Adrenal gland (tissue), 12 donors: ENCODE data around the gene ARHGAP25. TPM values are rescaled to one million over a fixed set of nuclear protein-coding genes. Genes with fewer than 3 reads are reported as not detected.

ENCODE experiments used
- DNase-seq, 7 donors: peaks; one replicate each; pipeline ENCODE4 v3.0.0-alpha.2; 2019 to 2020
- H3K27ac ChIP-seq, 5 donors: fragments of 200-600 bp; sonication (generic) in 4 of 5; 1 replicate in 3 of 5; 2 replicates in 2 of 5; pipeline versions ENCODE4 v1.5.1 to v1.8.0; 2016 to 2020; ENCODE audit warnings: mild to moderate bottlenecking in 1 of 5
- H3K27me3 ChIP-seq: fragments of 200-600 bp; 2 replicates; pipeline ENCODE4 v1.8.0; 2021
- H3K36me3 ChIP-seq, 2 donors: fragments of 200-600 bp; replicated peaks in 1 of 2; 1 replicate in 1 of 2; 2 replicates in 1 of 2; pipeline versions ENCODE4 v1.5.1 to v1.8.0; 2018 to 2022
- H3K4me1 ChIP-seq, 2 donors: fragments of 200-600 bp; replicated peaks in 1 of 2; 1 replicate in 1 of 2; 2 replicates in 1 of 2; pipeline versions ENCODE4 v1.5.1 to v1.8.0; 2018 to 2021
- H3K4me3 ChIP-seq, 4 donors: fragments of 200-600 bp; sonication (generic) in 3 of 4; one replicate each; pipeline ENCODE4 v1.5.1; 2016 to 2018
- H3K9me3 ChIP-seq, 3 donors: fragments of 200-600 bp; sonication (generic) in 1 of 3; replicated peaks in 1 of 3; 1 replicate in 2 of 3; 2 replicates in 1 of 3; pipeline versions ENCODE4 v1.5.1 to v1.8.0; 2016 to 2021
- CTCF ChIP-seq, 6 experiments: fragments of 450-650 bp in 4 of 6; fragments of 200-600 bp in 2 of 6; sonication (generic) in 1 of 6; IDR thresholded peaks; 1 replicate in 5 of 6; 2 replicates in 1 of 6; pipeline versions ENCODE4 v1.5.1 to v1.8.0; 2016 to 2021; ENCODE audit warnings: antibody characterized with exemption in 6 of 6, mild to moderate bottlenecking in 2 of 6, moderate library complexity in 1 of 6
- POLR2A ChIP-seq, 2 donors: fragments of 450-650 bp; IDR thresholded peaks; one replicate each; pipeline ENCODE4 v1.6.1; 2017; ENCODE audit warnings: antibody characterized with exemption in 2 of 2, mild to moderate bottlenecking in 2 of 2, moderate library complexity in 1 of 2
- WGBS, 4 donors: extraction: QIAGEN DNeasy Blood & Tissue Kit in 2 of 4; methylation state at CpG; one replicate each; pipeline versions ENCODE4 v1.1.5 to v1.1.7; 2013 to 2017; 5-methylcytosine and 5-hydroxymethylcytosine counted together
- intact Hi-C, 2 donors: fragments of 100-400 bp; cut with DNase I; formaldehyde crosslinking; loops; one replicate each; pipeline versions ENCODE4 v1.14.1 to v1.15.0; 2022 to 2023
- polyA plus RNA-seq, 3 donors: library from polyadenylated mRNA; stranded (reverse); fragments of 200-250 nt in 2 of 3; fragments of 350-450 nt in 1 of 3; fragmentation: Illumina TruSeq in 1 of 3; extraction: RNeasy Lipid Tissue Mini Kit (QIAGEN cat#74804) in 1 of 3; gene quantifications; one replicate each; pipeline ENCODE4 v1.2.3, GENCODE V29; 2013 to 2014
- total RNA-seq, 9 donors: library from RNA; depleted of rRNA in 4 of 9; stranded (reverse); fragments of >200 nt in 4 of 9; fragments of 120-200 nt in 1 of 9; fragmentation: NEBNext Ultra II Directional in 1 of 9; extraction: Animal tissue kit (Norgen Biotek cat#: 25700) in 1 of 9; gene quantifications; one replicate each; pipeline versions ENCODE4 v1.1.0 to v1.2.4, GENCODE V29; 2013 to 2023
- donor health status: healthy with polysubstance abuse.
- donor health status: Bipolar disorder and iron deficiency.
- donor health status: DM: yes; HTN: yes; CAD: no.
- donor health status: DM: no; HTN: no; CAD: no.
- donor health status: DM: no; HTN: no; CAD: no.
- donor health status: DM: yes; HTN: yes; CAD: no.

The ARHGAP25 gene
- total and polyA plus RNA-seq, 12 donors: 5.5 to 17.6 (median 10.6) TPM

- 62 to 84% (median 71%) methylated on average over 5 of the region's 5 CpGs for WGBS, 4 donors
- DNase-seq: no peak
- H3K27ac ChIP-seq: no peak overlapping the region
- no peak overlapping the region for H3K4me3 ChIP-seq
- intact Hi-C loops: no loop called here
- H3K36me3 ChIP-seq: peaks cover 0 to 24% of the 10 kb centered on the region in 2 donors
- H3K9me3 ChIP-seq: no peaks in the 10 kb centered on the region
- no peaks in the 10 kb centered on the region for H3K27me3 ChIP-seq
- TF ChIP-seq CTCF (IDR thresholded peaks at IDR 0.05): no peak
- TF ChIP-seq POLR2A (IDR thresholded peaks at IDR 0.05): no peak
- peaks cover 26 to 35% of the 10 kb centered on the region in 2 donors for H3K4me1 ChIP-seq
Observed at GRCh38 chr2:68825866-68826265, 91.3 kb downstream of the ARHGAP25 start.

DNA sequence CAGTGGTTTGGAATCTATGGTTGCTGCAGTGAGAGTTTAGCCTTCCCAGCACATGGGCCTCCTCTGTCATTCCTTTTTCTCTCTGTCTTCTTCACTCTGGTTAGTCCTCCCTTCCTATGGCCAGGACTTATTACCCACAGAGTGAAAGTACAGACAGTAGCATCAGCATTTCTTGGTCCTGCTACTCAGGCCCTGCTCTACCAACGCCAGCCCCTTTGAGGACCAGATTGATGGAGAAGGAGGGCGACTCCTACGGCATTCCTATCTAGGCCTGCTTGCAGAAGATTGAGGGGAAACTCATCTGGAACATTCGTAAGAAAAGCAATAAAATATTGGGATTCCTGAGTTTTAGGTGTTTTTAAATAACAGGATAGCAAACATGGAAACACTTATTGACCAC lies 93.1 kb downstream of the ARHGAP25 start:
- peak overlapping the region in 2 of 5 donors; percentile 92 to 94 for H3K27ac ChIP-seq
- no peak for DNase-seq
- intact Hi-C loops: no loop called here
- H3K9me3 ChIP-seq: no peaks in the 10 kb centered on the region
- 73 to 98% (median 93%) methylated on average over 4 of the region's 4 CpGs for WGBS, 4 donors
- no peaks in the 10 kb centered on the region for H3K27me3 ChIP-seq
- TF ChIP-seq CTCF (IDR thresholded peaks at IDR 0.05) (no peak), POLR2A (IDR thresholded peaks at IDR 0.05) (no peak)
- peaks cover 0 to 17% of the 10 kb centered on the region in 2 donors for H3K36me3 ChIP-seq
- H3K4me1 ChIP-seq: peaks cover 36 to 46% of the 10 kb centered on the region in 2 donors
- H3K4me3 ChIP-seq: no peak overlapping the region

DNA sequence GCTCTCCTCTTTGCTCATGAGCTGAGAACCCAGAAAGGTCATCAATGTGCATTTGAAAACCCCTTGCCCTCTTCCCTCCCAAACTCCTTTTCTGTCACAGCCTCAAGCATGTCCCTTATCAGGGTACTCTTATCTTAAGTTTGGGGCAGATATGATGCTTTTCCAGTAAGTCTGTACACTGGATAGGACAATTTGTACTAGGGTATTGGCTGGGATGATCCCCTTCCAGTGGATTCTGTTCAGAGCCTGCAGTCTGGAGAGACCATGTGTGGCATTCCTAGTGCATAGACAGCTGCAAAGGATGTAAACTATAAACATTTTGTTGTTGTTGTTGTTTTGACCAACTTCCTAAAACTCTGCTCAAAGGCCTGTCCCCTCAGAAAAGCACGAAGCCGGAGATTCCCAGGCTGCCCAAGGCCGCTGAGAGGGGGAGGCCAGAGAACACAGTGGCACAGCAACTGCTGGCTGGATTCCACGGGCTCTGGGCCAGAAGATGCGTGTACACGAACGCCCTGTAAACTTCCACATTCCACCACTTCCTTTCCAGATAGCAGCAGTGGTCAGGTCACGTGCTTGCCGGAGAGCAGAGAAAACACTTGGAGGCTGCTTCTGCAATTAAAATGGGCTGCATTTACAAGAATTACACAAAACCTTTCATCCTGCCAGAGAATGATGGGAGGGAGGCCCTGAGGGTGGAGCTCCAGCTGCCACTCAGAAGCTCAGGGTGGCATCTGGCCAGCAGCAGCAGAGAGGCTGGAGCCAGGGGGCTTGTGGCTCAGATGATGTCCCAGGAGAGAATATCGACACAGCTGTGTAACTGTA lies 94.5 kb downstream of the ARHGAP25 start:
- H3K4me1 ChIP-seq: peaks cover 37 to 50% of the 10 kb centered on the region in 2 donors
- H3K27ac ChIP-seq: peak overlapping the region; percentile 40 to 94 (median 86)
- intact Hi-C loops: no loop called here
- H3K9me3 ChIP-seq: no peaks in the 10 kb centered on the region
- peak overlapping the region in 1 of 4 donors; percentile 3 for H3K4me3 ChIP-seq
- 1 to 4% (median 2%) methylated on average over 10 of the region's 10 CpGs for WGBS, 4 donors
- no peaks in the 10 kb centered on the region for H3K27me3 ChIP-seq
- TF ChIP-seq POLR2A (IDR thresholded peaks at IDR 0.05) (peak in 1 of 2 donors; percentile 16), CTCF (IDR thresholded peaks at IDR 0.05) (peak in 3 of 6 experiments; percentile 10 to 50 (median 26))
- H3K36me3 ChIP-seq: peaks cover 0 to 5% of the 10 kb centered on the region in 2 donors
- DNase-seq: peak; percentile 96 to 99 (median 99)

DNA sequence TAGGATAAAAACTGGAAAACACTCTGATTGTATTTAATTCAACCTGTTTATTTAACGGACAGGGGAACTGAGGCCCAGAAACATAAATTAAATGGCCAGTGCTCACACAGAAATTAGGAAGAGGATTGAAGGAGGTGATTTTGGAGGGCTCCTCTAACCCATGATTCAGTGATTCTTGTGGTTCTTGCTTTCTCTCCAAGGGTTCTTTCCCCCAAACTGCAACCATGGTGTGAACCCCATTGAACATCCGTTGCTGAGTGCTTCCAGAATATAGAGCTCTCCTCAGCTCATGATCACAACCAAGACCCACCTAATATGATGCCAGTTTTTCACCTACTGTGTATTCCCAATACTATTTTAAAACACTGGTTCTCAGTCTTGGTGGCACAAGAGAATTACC lies 95.1 kb downstream of the ARHGAP25 start:
- H3K36me3 ChIP-seq: peaks cover 0 to 5% of the 10 kb centered on the region in 2 donors
- peak overlapping the region in 1 of 4 donors; percentile 3 for H3K4me3 ChIP-seq
- WGBS, 4 donors: 41 to 66% (median 51%) methylated on average over 2 of the region's 2 CpGs
- peak overlapping the region; percentile 40 to 94 (median 86) for H3K27ac ChIP-seq
- no peak for DNase-seq
- H3K27me3 ChIP-seq: no peaks in the 10 kb centered on the region
- intact Hi-C loops: loop anchor here in 1 of 2 donors (10.0 kb wide), 1 partner anchor 85 kb away; no protein-coding TSS in a partner anchor
- no peaks in the 10 kb centered on the region for H3K9me3 ChIP-seq
- H3K4me1 ChIP-seq: peaks cover 37 to 50% of the 10 kb centered on the region in 2 donors
- TF ChIP-seq CTCF (IDR thresholded peaks at IDR 0.05) (no peak), POLR2A (IDR thresholded peaks at IDR 0.05) (no peak)
